ENCODE data around the gene SLC18A3. TPM values are rescaled to one million over a fixed set of nuclear protein-coding genes. Genes with fewer than 3 reads are reported as not detected.

The SLC18A3 gene
- total RNA-seq, 1 donor from 2014 or later: not detected

DNA sequence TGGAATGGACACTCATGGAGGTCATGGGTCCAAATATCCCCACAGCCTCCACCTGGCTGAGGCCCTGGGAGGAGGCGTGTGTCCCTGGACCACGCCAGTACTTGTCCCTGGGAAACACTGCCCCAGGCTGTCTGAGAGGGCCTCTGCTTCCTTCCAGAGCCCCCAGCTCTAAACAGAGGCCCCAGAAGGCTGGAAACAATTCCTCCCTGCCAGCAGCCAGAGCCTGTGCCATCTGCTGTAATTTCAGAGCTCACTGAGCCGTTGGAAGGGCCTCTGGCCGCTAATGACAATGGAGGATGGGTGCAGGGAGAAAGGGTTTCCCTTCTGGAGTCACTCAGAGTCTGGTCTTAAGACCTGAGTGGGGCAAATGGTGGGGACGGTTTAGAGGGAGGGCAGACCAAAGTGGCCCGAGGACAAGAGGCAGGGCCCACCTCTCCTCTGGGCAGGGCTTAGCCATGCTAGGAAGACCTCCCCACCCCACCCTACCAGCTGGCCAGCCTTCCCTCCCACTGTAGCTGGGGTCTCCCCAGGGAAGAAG is 10.8 kb downstream of the SLC18A3 start:
- DNase-seq (ENCODE audit: missing footprints): no peak
- no peak for ATAC-seq
- intact Hi-C loops (cut with DNase I): no loop called here

GRCh38 chr10:49621561-49621960 is 11.5 kb downstream of the SLC18A3 start:
- intact Hi-C loops (cut with DNase I): no loop called here
- no peak for ATAC-seq
- no peak for DNase-seq (ENCODE audit: missing footprints)

- intact Hi-C loops (cut with DNase I): no loop called here
- no peak for ATAC-seq
- DNase-seq (ENCODE audit: missing footprints): no peak
Observed at GRCh38 chr10:49622426-49623425, 12.6 kb downstream of the SLC18A3 start.

DNA sequence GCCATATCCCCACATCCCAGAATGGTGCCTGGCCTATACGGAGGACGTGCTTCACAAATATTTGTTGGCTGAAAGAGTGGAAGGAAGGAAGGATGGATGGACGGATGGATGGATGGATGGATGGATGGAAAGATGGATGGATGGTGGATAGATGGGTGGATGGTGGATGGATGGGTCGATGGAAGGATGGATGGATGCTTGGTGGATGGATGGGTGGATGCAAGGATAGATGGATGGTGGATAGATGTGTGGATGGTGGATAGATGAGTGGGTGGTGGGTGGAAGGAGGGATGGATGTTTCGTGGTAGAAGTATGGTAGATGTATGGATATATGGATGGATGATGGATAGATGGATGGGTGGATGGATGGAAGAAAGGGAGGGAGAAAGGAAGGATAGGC is 14.5 kb downstream of the SLC18A3 start:
- no peak for ATAC-seq
- no peak for DNase-seq (ENCODE audit: missing footprints)
- intact Hi-C loops (cut with DNase I): no loop called here

- intact Hi-C loops (cut with DNase I): no loop called here
- DNase-seq (ENCODE audit: missing footprints) (no peak), ATAC-seq (no peak)
Observed at GRCh38 chr10:49625411-49625810, 15.3 kb downstream of the SLC18A3 start.

DNA sequence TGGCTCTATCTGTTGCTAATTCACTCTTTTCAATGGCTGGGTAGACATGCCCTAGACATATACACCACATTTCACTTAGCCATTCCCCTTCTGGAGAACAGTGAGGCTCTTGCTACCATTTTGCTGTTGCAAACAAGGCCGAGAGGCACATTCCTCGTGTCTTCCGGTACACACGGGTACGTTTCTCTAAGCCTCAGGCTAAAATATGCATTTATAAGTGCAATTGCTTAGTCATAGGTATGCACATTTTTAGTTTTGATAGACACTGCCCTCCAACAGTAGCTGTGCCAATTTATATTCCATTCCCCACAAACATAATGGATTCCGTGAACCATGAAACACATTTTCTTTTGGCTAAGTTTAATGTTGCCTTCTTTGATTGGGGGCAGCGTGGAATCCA is 16.9 kb downstream of the SLC18A3 start:
- DNase-seq (ENCODE audit: missing footprints) (no peak), ATAC-seq (no peak)
- intact Hi-C loops (cut with DNase I): no loop called here

- DNase-seq (ENCODE audit: missing footprints): peak; percentile 65
- ATAC-seq: no peak
- intact Hi-C loops (cut with DNase I): no loop called here
Observed at GRCh38 chr10:49627644-49628247, 17.6 kb downstream of the SLC18A3 start.

GRCh38 chr10:49628599-49628998 is 18.5 kb downstream of the SLC18A3 start:
- intact Hi-C loops (cut with DNase I): no loop called here
- no peak for ATAC-seq
- DNase-seq (ENCODE audit: missing footprints): no peak

DNA sequence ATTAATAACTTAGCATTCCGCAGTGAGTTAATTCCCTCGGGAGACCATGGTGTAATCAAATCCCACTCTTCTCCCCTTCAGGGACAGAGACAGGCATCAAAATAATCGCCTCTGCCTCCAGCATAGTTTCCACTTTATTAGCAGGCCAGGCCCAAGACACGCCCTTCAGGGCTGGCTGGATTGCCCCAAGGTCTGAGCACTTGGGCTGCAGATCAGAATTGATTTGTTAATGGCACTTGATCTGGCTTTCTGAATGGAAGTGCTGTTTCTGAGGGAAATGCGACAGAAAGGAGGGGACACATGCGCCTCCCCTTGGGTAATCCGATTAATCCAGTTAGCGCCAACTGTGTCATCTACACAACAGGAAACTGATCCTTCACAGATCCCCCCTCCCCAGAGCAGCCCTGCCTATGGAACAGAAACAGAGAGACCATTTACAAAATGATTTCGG is 19.3 kb downstream of the SLC18A3 start:
- intact Hi-C loops (cut with DNase I): no loop called here
- ATAC-seq: no peak
- DNase-seq (ENCODE audit: missing footprints): no peak

GRCh38 chr10:49631975-49632374 is 21.9 kb downstream of the SLC18A3 start:
- DNase-seq (ENCODE audit: missing footprints): no peak
- intact Hi-C loops (cut with DNase I): no loop called here
- no peak for ATAC-seq

DNA sequence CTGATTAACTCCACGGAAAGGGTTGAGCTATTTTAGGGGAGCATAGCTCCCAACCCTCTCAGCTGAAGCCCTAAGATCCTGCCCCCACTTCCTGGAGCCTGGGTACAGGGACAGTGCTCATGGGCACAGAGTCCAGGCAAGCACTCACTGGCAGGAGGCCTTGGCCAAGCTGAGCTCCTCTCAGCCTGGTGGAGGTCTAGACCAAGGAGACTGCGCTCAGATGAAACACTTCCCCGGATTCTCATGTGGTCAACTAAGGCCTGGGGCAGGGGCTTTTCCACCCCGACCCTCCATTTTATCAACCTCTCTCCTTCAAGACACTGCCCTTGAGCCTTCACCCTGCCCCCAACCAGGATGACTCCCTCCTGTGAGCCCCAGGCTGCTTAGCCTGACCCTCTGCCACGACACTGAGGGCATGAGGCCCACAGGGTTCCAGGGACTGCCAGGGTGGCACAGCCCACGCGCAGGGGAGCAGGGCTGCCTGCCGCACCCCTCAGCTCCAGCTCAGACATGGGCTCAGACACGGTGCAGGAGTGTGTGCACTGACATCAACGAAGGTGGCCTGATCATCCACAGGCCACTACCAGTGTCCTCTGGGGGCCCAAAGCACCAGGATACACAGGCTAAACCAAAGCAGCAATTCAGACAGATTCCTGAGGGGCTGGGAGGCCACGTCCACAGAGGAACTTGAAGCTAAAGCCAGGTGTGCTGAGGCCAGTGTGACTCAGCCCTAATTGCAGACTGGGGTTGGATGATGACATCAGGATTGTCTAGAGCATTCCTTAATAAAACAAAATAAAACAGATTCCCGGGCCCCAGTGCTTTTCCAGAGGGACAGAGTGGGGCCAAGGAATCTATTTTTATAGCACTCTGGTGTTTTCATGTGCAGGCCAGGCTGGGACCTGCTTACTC is 22.6 kb downstream of the SLC18A3 start:
- ATAC-seq (no peak), DNase-seq (ENCODE audit: missing footprints) (no peak)
- intact Hi-C loops (cut with DNase I): no loop called here

DNA sequence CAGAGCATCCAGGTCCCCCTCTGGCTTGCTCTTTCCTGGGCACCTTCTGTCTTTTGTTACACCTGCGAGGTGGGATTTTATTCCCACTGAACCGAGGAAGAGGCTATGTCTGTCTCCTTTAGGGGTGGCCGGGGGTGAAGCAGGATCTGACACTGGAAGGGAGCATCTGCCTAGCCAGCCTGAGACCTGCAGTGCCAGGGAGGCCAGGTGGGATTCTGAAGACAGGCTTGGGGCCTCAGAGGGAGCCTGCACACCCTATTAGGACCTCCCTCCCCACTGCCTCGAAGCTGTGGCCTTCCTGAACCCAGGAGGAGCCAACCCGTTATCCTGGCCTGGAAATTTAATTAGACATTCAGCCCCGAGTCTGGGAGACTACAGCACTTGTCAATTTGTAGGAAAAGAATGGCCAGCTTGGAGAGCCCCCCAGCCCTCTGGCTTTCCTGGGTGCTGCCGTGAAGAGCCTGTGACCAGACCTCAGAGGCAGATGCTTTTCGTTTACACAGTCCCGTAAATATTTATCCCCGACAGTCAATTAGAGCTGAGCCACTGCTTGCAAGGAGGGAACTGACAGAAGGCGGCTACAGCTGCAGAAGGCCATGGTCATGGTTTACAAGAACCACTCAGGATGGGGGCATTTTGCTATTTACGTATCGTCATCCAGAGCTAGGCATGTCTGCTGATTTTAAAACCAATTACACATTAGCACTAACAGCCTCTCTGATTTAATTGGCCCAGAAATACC is 23.4 kb downstream of the SLC18A3 start:
- ATAC-seq: no peak
- DNase-seq (ENCODE audit: missing footprints): no peak

DNA sequence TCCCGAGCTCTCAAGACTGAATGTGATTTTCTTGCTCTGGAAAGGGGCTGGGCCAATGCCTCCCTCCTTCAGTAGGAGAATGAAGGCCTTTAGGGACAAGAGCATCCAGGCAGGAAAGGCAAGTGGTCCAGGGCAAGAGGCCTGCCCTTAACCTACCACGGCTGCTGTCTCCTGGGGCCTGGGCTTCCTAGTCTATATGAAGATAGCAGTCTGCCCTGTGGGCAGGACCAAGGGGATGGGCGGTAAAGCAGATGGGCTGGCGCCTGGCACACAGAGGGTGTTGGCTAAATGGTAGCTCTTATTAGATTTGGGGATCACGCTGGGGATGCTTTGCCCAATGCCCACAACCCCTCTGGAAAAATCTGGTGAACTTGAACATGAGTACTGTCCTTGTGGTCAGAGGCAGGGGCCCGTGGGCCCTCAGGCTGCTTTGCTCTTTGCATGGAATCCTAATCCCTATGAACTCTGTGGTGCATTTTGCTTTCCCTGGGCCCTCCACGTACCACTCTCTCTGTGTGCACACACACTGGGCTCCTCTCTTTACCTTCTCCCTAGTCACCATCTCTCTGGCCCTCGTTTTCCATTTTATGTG is 24.1 kb downstream of the SLC18A3 start:
- intact Hi-C loops (cut with DNase I): no loop called here
- DNase-seq (ENCODE audit: missing footprints) (no peak), ATAC-seq (no peak)

More for the DNA sequence above, 23.4 kb downstream of the SLC18A3 start:
- intact Hi-C loops (cut with DNase I): no loop called here

DNA sequence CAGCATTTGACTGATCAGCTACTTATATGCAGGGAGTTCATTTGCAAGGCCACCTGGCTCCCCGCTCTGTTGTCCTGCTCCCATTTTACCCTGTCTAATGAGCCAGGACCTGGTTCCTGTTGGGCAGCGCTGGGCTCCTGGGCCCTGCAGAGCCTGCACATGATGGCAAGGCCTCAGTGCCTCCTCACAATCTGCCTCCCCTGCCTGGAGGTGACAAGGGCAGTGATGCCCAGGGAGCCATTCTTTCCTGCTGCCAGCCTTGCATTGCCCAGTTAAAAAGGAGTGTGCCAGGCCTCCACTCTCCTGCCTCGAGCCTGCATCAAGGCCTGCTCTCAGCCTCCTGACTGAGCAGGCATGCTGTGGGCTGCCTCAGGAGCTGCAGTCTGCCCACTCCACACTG is 32.2 kb downstream of the SLC18A3 start:
- no peak for ATAC-seq
- no peak for DNase-seq (ENCODE audit: missing footprints)
- intact Hi-C loops (cut with DNase I): no loop called here

- DNase-seq (ENCODE audit: missing footprints) (no peak), ATAC-seq (no peak)
- intact Hi-C loops (cut with DNase I): no loop called here
Observed at GRCh38 chr10:49643241-49644034, 33.3 kb downstream of the SLC18A3 start.

- intact Hi-C loops (cut with DNase I): no loop called here
- no peak for ATAC-seq
Observed at GRCh38 chr10:49644035-49644646, 34.0 kb downstream of the SLC18A3 start.

DNA sequence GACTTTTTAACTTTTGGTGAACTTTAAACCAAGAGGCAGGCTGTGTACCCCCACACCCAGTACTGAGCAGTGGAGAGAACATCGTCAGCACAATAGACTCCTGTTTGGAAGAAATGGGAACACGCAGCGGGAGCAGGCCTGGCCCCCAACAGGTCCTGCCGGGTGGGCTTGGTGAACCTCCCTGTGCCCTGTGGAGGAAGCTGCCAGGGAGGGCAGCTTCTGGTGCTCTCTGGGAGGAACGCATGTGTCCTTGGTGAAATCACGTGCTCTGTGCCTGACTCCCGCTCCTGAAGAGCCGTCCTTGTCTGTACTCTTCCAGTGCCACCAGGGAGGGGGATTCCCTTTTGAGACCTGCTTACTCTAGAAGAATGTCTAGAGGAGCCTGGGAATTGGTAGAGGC is 35.3 kb downstream of the SLC18A3 start:
- no peak for ATAC-seq
- intact Hi-C loops (cut with DNase I): no loop called here
- DNase-seq (ENCODE audit: missing footprints): no peak

More at GRCh38 chr10:49644035-49644646, 34.0 kb downstream of the SLC18A3 start:
- no peak for DNase-seq (ENCODE audit: missing footprints)

All from Right ventricle myocardium inferior (tissue), 1 donor.